Stomach (tissue), 9 donors: ENCODE results near the gene RHOT2. TPM values are rescaled to one million over a fixed set of nuclear protein-coding genes. Genes with fewer than 3 reads are reported as not detected.
A peak's percentile ranks its signal among the peaks of the same experiment; 100 is the strongest.

ENCODE experiments used
- DNase-seq, 2 donors: peaks; one replicate each; pipeline versions ENCODE4 v3.0.0 to v3.0.0-alpha.2; 2013 to 2019
- H3K27ac ChIP-seq, 5 donors: fragments of 200-600 bp in 4 of 5; sonication (generic) in 4 of 5; one replicate each; pipeline ENCODE4 v1.5.1; 2013 to 2019; ENCODE audit warnings: mild to moderate bottlenecking in 1 of 5, moderate library complexity in 1 of 5
- H3K27me3 ChIP-seq, 3 donors: fragments of 200-600 bp; sonication (generic); one replicate each; pipeline ENCODE4 v1.5.1; 2017 to 2019; ENCODE audit warnings: mixed run types in 1 of 3
- H3K36me3 ChIP-seq, 4 donors: fragments of 200-600 bp; sonication (generic); 1 replicate in 3 of 4; 2 replicates in 1 of 4; pipeline ENCODE4 v1.5.1; 2016 to 2019
- H3K4me1 ChIP-seq, 4 donors: fragments of 200-600 bp; sonication (generic); one replicate each; pipeline ENCODE4 v1.5.1; 2016 to 2019
- H3K4me3 ChIP-seq, 4 donors: fragments of 200-600 bp; sonication (generic) in 3 of 4; one replicate each; pipeline ENCODE4 v1.5.1; 2016 to 2019; ENCODE audit warnings: mild to moderate bottlenecking in 1 of 4
- H3K9me3 ChIP-seq, 4 donors: fragments of 200-600 bp; sonication (generic); one replicate each; pipeline ENCODE4 v1.5.1; 2016 to 2019
- CTCF ChIP-seq, 7 experiments: fragments of 450-650 bp in 4 of 7; fragments of 200-600 bp in 3 of 7; sonication (generic) in 3 of 7; IDR thresholded peaks; one replicate each; pipeline ENCODE4 v1.5.1; 2016 to 2019; ENCODE audit warnings: antibody characterized with exemption in 7 of 7, control low read depth in 2 of 7, mild to moderate bottlenecking in 1 of 7
- EP300 ChIP-seq: sonication (generic); formaldehyde crosslinking; IDR thresholded peaks from one replicate; pipeline ENCODE4 v1.6.1; 2017; ENCODE audit warnings: antibody characterized with exemption
- POLR2A ChIP-seq, 4 donors: fragments of 450-650 bp; IDR thresholded peaks; one replicate each; pipeline ENCODE4 v1.6.1; 2016; ENCODE audit warnings: antibody characterized with exemption in 4 of 4, control low read depth in 2 of 4, mild to moderate bottlenecking in 1 of 4, moderate library complexity in 1 of 4
- POLR2AphosphoS5 ChIP-seq, 3 donors: sonication (generic); formaldehyde crosslinking; IDR thresholded peaks; one replicate each; pipeline ENCODE4 v1.6.1; 2016; ENCODE audit warnings: antibody characterized with exemption in 3 of 3
- WGBS, 5 donors: extraction: QIAGEN DNeasy Blood & Tissue Kit in 3 of 5; methylation state at CpG; one replicate each; pipeline versions ENCODE4 v1.1.5 to v1.1.7; 2013 to 2018; 5-methylcytosine and 5-hydroxymethylcytosine counted together
- intact Hi-C: fragments of 100-400 bp; cut with DNase I; formaldehyde crosslinking; loops from one replicate; pipeline ENCODE4 v1.15.1; 2023; ENCODE audit warnings: low total_unique reads
- polyA plus RNA-seq, 3 donors: library from polyadenylated mRNA; stranded (reverse); fragments of 200-250 nt; gene quantifications; one replicate each; pipeline ENCODE4 v1.2.3, GENCODE V29; 2013
- total RNA-seq, 5 donors: library from RNA; depleted of rRNA; stranded (reverse); fragments of >200 nt; gene quantifications; one replicate each; pipeline versions ENCODE4 v1.1.0 to v1.2.3, GENCODE V29; 2014 to 2016
- donor health status: healthy with polysubstance abuse.
- donor health status: Bipolar disorder and iron deficiency.
- donor health status: healthy.

RHOT2 gene
- total and polyA plus RNA-seq, 8 donors: 41.5 to 574 (median 117) TPM

- peak within 1 kb of the TSS; percentile 88 to 94 (median 90) for H3K27ac ChIP-seq
- TF ChIP-seq POLR2AphosphoS5 (IDR thresholded peaks at IDR 0.05): peak; percentile 22 to 74 (median 72)
- TF ChIP-seq POLR2A (IDR thresholded peaks at IDR 0.05): no peak
- TF ChIP-seq EP300: no peak
- H3K27me3 ChIP-seq: peaks cover 0 to 37% (median 0%) of the 10 kb centered on the region in 3 donors
- H3K36me3 ChIP-seq: peaks cover 0 to 14% (median 0%) of the 10 kb centered on the region in 4 donors
- peak within 1 kb of the TSS; percentile 63 to 88 (median 80) for H3K4me3 ChIP-seq
- peaks cover 26 to 58% (median 55%) of the 10 kb centered on the region in 4 donors for H3K4me1 ChIP-seq
- peak; percentile 89 to 96 for DNase-seq
- intact Hi-C loops: no loop called here
- H3K9me3 ChIP-seq: no peaks in the 10 kb centered on the region
- WGBS, 5 donors: 7 to 25% (median 10%) methylated on average over 23 to 106 of the region's 106 CpGs
Measured at GRCh38 chr16:720990-721764, 53.2 kb downstream of the RHOT2 start, which contains the start of gene ANTKMT. TSS of gene ANTKMT (plus strand) at chr16:721146. CDS start at chr16:721275, 129 bp downstream.

GRCh38 chr16:721765-722540 lies 54.0 kb downstream of the RHOT2 start:
- WGBS, 5 donors: 82 to 88% (median 85%) methylated on average over 22 to 51 of the region's 51 CpGs
- no peak for DNase-seq
- intact Hi-C loops: no loop called here
- H3K9me3 ChIP-seq: no peaks in the 10 kb centered on the region
- H3K36me3 ChIP-seq: peaks cover 0 to 13% (median 0%) of the 10 kb centered on the region in 4 donors
- peaks cover 28 to 57% (median 55%) of the 10 kb centered on the region in 4 donors for H3K4me1 ChIP-seq
- peak overlapping the region; percentile 88 to 94 (median 90) for H3K27ac ChIP-seq
- peaks cover 0 to 37% (median 5%) of the 10 kb centered on the region in 3 donors for H3K27me3 ChIP-seq
- peak overlapping the region; percentile 63 to 88 (median 80) for H3K4me3 ChIP-seq
- no peak for TF ChIP-seq EP300
- TF ChIP-seq POLR2AphosphoS5 (IDR thresholded peaks at IDR 0.05): no peak
- no peak for TF ChIP-seq POLR2A (IDR thresholded peaks at IDR 0.05)
- no peak for TF ChIP-seq CTCF (IDR thresholded peaks at IDR 0.05)

- Histone ChIP-seq H3K9me3 (no peaks in the 10 kb centered on the region), H3K27ac (no peak overlapping the region), H3K36me3 (peaks cover 0 to 8% (median 0%) of the 10 kb centered on the region in 4 donors), H3K27me3 (peaks cover 0 to 38% (median 16%) of the 10 kb centered on the region in 3 donors), H3K4me3 (no peak overlapping the region), H3K4me1 (peaks cover 39 to 65% (median 62%) of the 10 kb centered on the region in 4 donors)
- no peak for TF ChIP-seq POLR2A (IDR thresholded peaks at IDR 0.05)
- no peak for TF ChIP-seq CTCF (IDR thresholded peaks at IDR 0.05)
- TF ChIP-seq POLR2AphosphoS5 (IDR thresholded peaks at IDR 0.05): no peak
- DNase-seq: no peak
- 84 to 94% (median 91%) methylated on average over 10 to 24 of the region's 24 CpGs for WGBS, 5 donors
- intact Hi-C loops: no loop called here
Measured at GRCh38 chr16:722835-723633, 55.1 kb downstream of the RHOT2 start.

GRCh38 chr16:723695-724094 lies 55.8 kb downstream of the RHOT2 start:
- peaks cover 45 to 67% (median 63%) of the 10 kb centered on the region in 4 donors for H3K4me1 ChIP-seq
- intact Hi-C loops: no loop called here
- no peak overlapping the region for H3K27ac ChIP-seq
- peaks cover 0 to 8% (median 0%) of the 10 kb centered on the region in 4 donors for H3K36me3 ChIP-seq
- TF ChIP-seq EP300 (no peak), POLR2A (IDR thresholded peaks at IDR 0.05) (no peak), POLR2AphosphoS5 (IDR thresholded peaks at IDR 0.05) (no peak), CTCF (IDR thresholded peaks at IDR 0.05) (no peak)
- H3K27me3 ChIP-seq: peaks cover 0 to 44% (median 22%) of the 10 kb centered on the region in 3 donors
- H3K4me3 ChIP-seq: no peak overlapping the region
- H3K9me3 ChIP-seq: no peaks in the 10 kb centered on the region
- DNase-seq: no peak
- 70 to 90% (median 77%) methylated on average over 5 to 9 of the region's 9 CpGs for WGBS, 5 donors

Other genes with a start within 250 kb of the RHOT2 start
- 100 to 1,000 TPM in 1 of 5 donors, 10 to 100 TPM in 3, 1 to 10 TPM in 1; 6.7 to 102 (median 57.8) TPM for gene RAB11FIP3, start 242.5 kb upstream of the RHOT2 start, total RNA-seq
- 10 to 100 TPM; 15.4 to 19.7 (median 16.2) TPM for gene RAB11FIP3, start 242.5 kb upstream of the RHOT2 start, polyA plus RNA-seq
- gene CAPN15, start 140.4 kb upstream of the RHOT2 start, total RNA-seq: 100 to 1,000 TPM in 1 of 5 donors, 10 to 100 TPM in 4; 25.2 to 235 (median 83.5) TPM
- 10 to 100 TPM; 29.3 to 33.2 (median 29.6) TPM for gene CAPN15, start 140.4 kb upstream of the RHOT2 start, polyA plus RNA-seq
- not detected for gene PRR35, start 107.7 kb upstream of the RHOT2 start, total RNA-seq
- not detected for gene PRR35, start 107.7 kb upstream of the RHOT2 start, polyA plus RNA-seq
- under 1 TPM in 2 of 5 donors, not detected in 3; 0.89 to 0.92 TPM for gene NHLRC4, start 101.1 kb upstream of the RHOT2 start, total RNA-seq
- 1 to 10 TPM in 2 of 3 donors, under 1 TPM in 1; 0.35 to 1.4 (median 1.4) TPM for gene NHLRC4, start 101.1 kb upstream of the RHOT2 start, polyA plus RNA-seq
- gene PIGQ, start 98.2 kb upstream of the RHOT2 start, total RNA-seq: 100 to 1,000 TPM in 2 of 5 donors, 10 to 100 TPM in 3; 14.3 to 217 (median 52.6) TPM
- gene PIGQ, start 98.2 kb upstream of the RHOT2 start, polyA plus RNA-seq: 10 to 100 TPM; 30.1 to 46.5 (median 38.0) TPM
- gene RAB40C, start 78.1 kb upstream of the RHOT2 start, total RNA-seq: 100 to 1,000 TPM in 1 of 5 donors, 10 to 100 TPM in 4; 17.6 to 101 (median 51.3) TPM
- gene RAB40C, start 78.1 kb upstream of the RHOT2 start, polyA plus RNA-seq: 10 to 100 TPM; 20.9 to 24.6 (median 22.1) TPM
- 10 to 100 TPM in 1 of 5 donors, 1 to 10 TPM in 1, under 1 TPM in 2, not detected in 1; 0.14 to 25.8 (median 2.5) TPM for gene WFIKKN1, start 37.1 kb upstream of the RHOT2 start, total RNA-seq
- 1 to 10 TPM; 1.0 to 2.0 (median 1.5) TPM for gene WFIKKN1, start 37.1 kb upstream of the RHOT2 start, polyA plus RNA-seq
- gene METTL26, start 31.8 kb upstream of the RHOT2 start, total RNA-seq: 100 to 1,000 TPM in 2 of 5 donors, 10 to 100 TPM in 3; 17.3 to 271 (median 82.9) TPM
- gene METTL26, start 31.8 kb upstream of the RHOT2 start, polyA plus RNA-seq: 100 to 1,000 TPM; 177 to 234 (median 218) TPM
- 100 to 1,000 TPM in 1 of 5 donors, 10 to 100 TPM in 4; 14.0 to 440 (median 67.7) TPM for gene MCRIP2, start 26.3 kb upstream of the RHOT2 start, total RNA-seq
- gene MCRIP2, start 26.3 kb upstream of the RHOT2 start, polyA plus RNA-seq: 100 to 1,000 TPM in 2 of 3 donors, 10 to 100 TPM in 1; 83.2 to 109 (median 107) TPM
- 100 to 1,000 TPM in 2 of 5 donors, 10 to 100 TPM in 3; 27.2 to 114 (median 30.9) TPM for gene WDR90, start 18.8 kb upstream of the RHOT2 start, total RNA-seq
- 10 to 100 TPM; 19.9 to 33.6 (median 22.0) TPM for gene WDR90, start 18.8 kb upstream of the RHOT2 start, polyA plus RNA-seq
- gene RHBDL1, start 7.5 kb downstream of the RHOT2 start, total RNA-seq: 10 to 100 TPM in 1 of 5 donors, 1 to 10 TPM in 2, not detected in 2; 1.3 to 48.7 (median 6.7) TPM
- 1 to 10 TPM in 2 of 3 donors, not detected in 1; 2.1 to 3.3 TPM for gene RHBDL1, start 7.5 kb downstream of the RHOT2 start, polyA plus RNA-seq
- 100 to 1,000 TPM in 3 of 5 donors, 10 to 100 TPM in 2; 43.5 to 307 (median 206) TPM for gene STUB1, start 12.3 kb downstream of the RHOT2 start, total RNA-seq
- 100 to 1,000 TPM; 123 to 183 (median 128) TPM for gene STUB1, start 12.3 kb downstream of the RHOT2 start, polyA plus RNA-seq
- 100 to 1,000 TPM in 4 of 5 donors, 10 to 100 TPM in 1; 24.2 to 229 (median 123) TPM for gene JMJD8, start 16.2 kb downstream of the RHOT2 start, total RNA-seq
- gene JMJD8, start 16.2 kb downstream of the RHOT2 start, polyA plus RNA-seq: 10 to 100 TPM; 27.6 to 44.2 (median 31.9) TPM
- gene WDR24, start 22.3 kb downstream of the RHOT2 start, total RNA-seq: 10 to 100 TPM in 4 of 5 donors, 1 to 10 TPM in 1; 2.0 to 72.3 (median 27.4) TPM
- 1 to 10 TPM; 4.7 to 6.7 (median 5.7) TPM for gene WDR24, start 22.3 kb downstream of the RHOT2 start, polyA plus RNA-seq
- gene FBXL16, start 37.7 kb downstream of the RHOT2 start, total RNA-seq: under 1 TPM in 2 of 5 donors, not detected in 3; 0.37 to 0.72 TPM
- gene FBXL16, start 37.7 kb downstream of the RHOT2 start, polyA plus RNA-seq: 1 to 10 TPM in 2 of 3 donors, under 1 TPM in 1; 0.61 to 3.6 (median 1.3) TPM
- 10 to 100 TPM in 4 of 5 donors, 1 to 10 TPM in 1; 7.1 to 79.7 (median 20.4) TPM for gene METRN, start 47.0 kb downstream of the RHOT2 start, total RNA-seq
- gene METRN, start 47.0 kb downstream of the RHOT2 start, polyA plus RNA-seq: 10 to 100 TPM; 36.9 to 45.8 (median 39.4) TPM
- gene ANTKMT, start 53.0 kb downstream of the RHOT2 start, total RNA-seq: 100 to 1,000 TPM in 1 of 5 donors, 10 to 100 TPM in 3, 1 to 10 TPM in 1; 9.7 to 602 (median 44.9) TPM
- 10 to 100 TPM; 35.9 to 65.0 (median 58.0) TPM for gene ANTKMT, start 53.0 kb downstream of the RHOT2 start, polyA plus RNA-seq
- gene CCDC78, start 58.3 kb downstream of the RHOT2 start, total RNA-seq: 10 to 100 TPM in 1 of 5 donors, 1 to 10 TPM in 1, not detected in 3; 1.3 to 14.3 TPM
- 1 to 10 TPM in 2 of 3 donors, not detected in 1; 1.3 to 1.7 TPM for gene CCDC78, start 58.3 kb downstream of the RHOT2 start, polyA plus RNA-seq
- gene HAGHL, start 59.0 kb downstream of the RHOT2 start, total RNA-seq: 10 to 100 TPM in 1 of 5 donors, 1 to 10 TPM in 2, not detected in 2; 3.3 to 19.9 (median 4.0) TPM
- gene HAGHL, start 59.0 kb downstream of the RHOT2 start, polyA plus RNA-seq: 1 to 10 TPM; 3.1 to 7.9 (median 3.7) TPM
- 100 to 1,000 TPM in 1 of 5 donors, 10 to 100 TPM in 4; 35.4 to 145 (median 62.9) TPM for gene CIAO3, start 72.9 kb downstream of the RHOT2 start, total RNA-seq
- gene CIAO3, start 72.9 kb downstream of the RHOT2 start, polyA plus RNA-seq: 10 to 100 TPM; 22.8 to 37.6 (median 37.2) TPM
- gene MSLN, start 92.6 kb downstream of the RHOT2 start, total RNA-seq: 10 to 100 TPM in 1 of 5 donors, 1 to 10 TPM in 3, not detected in 1; 1.6 to 41.5 (median 3.4) TPM
- gene MSLN, start 92.6 kb downstream of the RHOT2 start, polyA plus RNA-seq: 10 to 100 TPM in 1 of 3 donors, 1 to 10 TPM in 1, under 1 TPM in 1; 0.92 to 83.7 (median 6.1) TPM
- gene RPUSD1, start 120.2 kb downstream of the RHOT2 start, total RNA-seq: 10 to 100 TPM in 4 of 5 donors, 1 to 10 TPM in 1; 9.0 to 43.7 (median 37.9) TPM
- 10 to 100 TPM; 16.4 to 22.9 (median 17.3) TPM for gene RPUSD1, start 120.2 kb downstream of the RHOT2 start, polyA plus RNA-seq
- gene CHTF18, start 120.5 kb downstream of the RHOT2 start, total RNA-seq: 100 to 1,000 TPM in 1 of 5 donors, 10 to 100 TPM in 2, 1 to 10 TPM in 2; 2.9 to 143 (median 15.2) TPM
- 10 to 100 TPM; 17.9 to 31.0 (median 25.1) TPM for gene CHTF18, start 120.5 kb downstream of the RHOT2 start, polyA plus RNA-seq
- not detected for gene GNG13, start 132.6 kb downstream of the RHOT2 start, total RNA-seq
- gene GNG13, start 132.6 kb downstream of the RHOT2 start, polyA plus RNA-seq: not detected